Testis (tissue), 3 donors: ENCODE measurements around the gene GRIK1. TPM values are rescaled to one million over a fixed set of nuclear protein-coding genes. Genes with fewer than 3 reads are reported as not detected.

Experiments
- DNase-seq: peaks from one replicate; pipeline ENCODE4 v3.0.0-alpha.2; 2019
- H3K27ac ChIP-seq, 2 donors: fragments of 200-600 bp; sonication (generic); one replicate each; pipeline ENCODE4 v1.5.1; 2019
- H3K27me3 ChIP-seq: fragments of 200-600 bp; sonication (generic); one replicate; pipeline ENCODE4 v1.5.1; 2019
- H3K36me3 ChIP-seq: fragments of 200-600 bp; sonication (generic); one replicate; pipeline ENCODE4 v1.5.1; 2017; ENCODE audit warnings: low read depth; ENCODE audit errors: missing control alignments
- H3K4me1 ChIP-seq: fragments of 200-600 bp; sonication (generic); one replicate; pipeline ENCODE4 v1.5.1; 2019
- H3K4me3 ChIP-seq, 2 donors: fragments of 200-600 bp; sonication (generic); one replicate each; pipeline ENCODE4 v1.5.1; 2017 to 2019
- H3K9me3 ChIP-seq: fragments of 200-600 bp; sonication (generic); one replicate; pipeline ENCODE4 v1.5.1; 2017
- CTCF ChIP-seq, 3 experiments: fragments of 450-650 bp in 2 of 3; fragments of 200-600 bp in 1 of 3; sonication (generic) in 1 of 3; IDR thresholded peaks; one replicate each; pipeline ENCODE4 v1.5.1; 2016 to 2019; ENCODE audit warnings: antibody characterized with exemption in 3 of 3, mild to moderate bottlenecking in 2 of 3, moderate library complexity in 1 of 3
- POLR2A ChIP-seq: fragments of 450-650 bp; IDR thresholded peaks from one replicate; pipeline ENCODE4 v1.6.1; 2017; ENCODE audit warnings: antibody characterized with exemption, mild to moderate bottlenecking, moderate library complexity
- whole genome bisulfite sequencing, 2 donors: methylation state at CpG; one replicate each; pipeline ENCODE4 v1.1.5; 2018; 5-methylcytosine and 5-hydroxymethylcytosine counted together
- intact Hi-C: fragments of 100-400 bp; cut with DNase I; formaldehyde crosslinking; loops from one replicate; pipeline ENCODE4 v1.15.1; 2023; ENCODE audit warnings: low total_unique reads
- polyA plus RNA-seq: library from polyadenylated mRNA; stranded (reverse); fragments of 350-450 nt; fragmentation: Illumina TruSeq; extraction: RNeasy Lipid Tissue Mini Kit (QIAGEN cat#74804); gene quantifications from one replicate; pipeline ENCODE4 v1.2.3, GENCODE V29; 2014; ENCODE audit warnings: low read depth, low replicate concordance; ENCODE audit not compliant: insufficient read depth
- total RNA-seq, 2 donors: library from RNA; depleted of rRNA; stranded (reverse); fragments of >200 nt; gene quantifications; one replicate each; pipeline ENCODE4 v1.2.3, GENCODE V29; 2016

GRIK1 gene
- total and polyA plus RNA-seq, 3 donors from 2014 or later, result 0.08 to 0.25 (median 0.20) TPM

DNA sequence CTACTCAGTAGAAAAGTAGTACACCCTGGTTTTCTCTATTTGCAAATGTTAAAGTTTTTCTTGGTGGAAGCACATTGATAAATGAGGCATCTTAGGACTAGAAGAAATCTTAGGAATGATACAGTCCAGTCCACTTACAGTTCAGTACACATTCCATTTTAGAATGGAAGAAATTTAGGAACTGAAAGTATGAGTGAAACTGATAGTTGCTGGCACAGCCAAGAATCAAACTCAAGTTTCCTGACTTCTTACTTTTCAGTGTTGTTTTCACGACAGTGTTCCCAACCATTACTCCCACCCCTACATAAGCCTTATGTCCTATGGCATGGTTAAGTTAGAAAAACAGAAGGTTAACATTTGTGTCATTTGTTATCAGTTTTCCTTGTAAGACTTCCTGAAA is 382.6 kb downstream of the GRIK1 start:
- Histone ChIP-seq H3K27ac (no peak overlapping the region), H3K9me3 (no peaks in the 10 kb centered on the region), H3K4me1 (no peaks in the 10 kb centered on the region), H3K4me3 (no peak overlapping the region), H3K36me3 (no peaks in the 10 kb centered on the region), H3K27me3 (no peaks in the 10 kb centered on the region)
- no peak for TF ChIP-seq CTCF (IDR thresholded peaks at IDR 0.05)
- TF ChIP-seq POLR2A, result no peak
- 42 to 57% methylated on average over 1 of the region's 1 CpG for WGBS, 2 donors
- DNase-seq, result no peak
- intact Hi-C loops, result no loop called here

DNA sequence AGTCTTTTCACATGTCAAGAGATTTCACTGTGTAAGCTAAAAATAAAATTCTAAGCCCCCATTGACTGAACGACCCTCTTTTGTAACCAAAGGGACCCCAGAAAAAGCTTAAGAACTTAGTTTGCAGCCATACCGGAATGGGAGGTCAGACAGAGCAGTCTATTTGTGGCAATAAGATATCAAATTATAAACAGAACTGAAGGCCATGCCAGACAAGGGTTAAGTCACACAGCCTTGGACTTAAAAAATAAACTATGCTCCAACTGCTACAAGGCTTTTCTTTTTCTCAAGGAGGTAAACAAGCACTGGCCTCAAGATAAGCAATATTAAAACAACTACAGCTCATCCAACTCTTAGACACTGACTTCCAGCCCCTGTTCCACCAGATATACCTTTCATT is 384.2 kb downstream of the GRIK1 start:
- H3K4me1 ChIP-seq, result no peaks in the 10 kb centered on the region
- H3K9me3 ChIP-seq, result no peaks in the 10 kb centered on the region
- no peak overlapping the region for H3K4me3 ChIP-seq
- no peak for TF ChIP-seq POLR2A
- TF ChIP-seq CTCF (IDR thresholded peaks at IDR 0.05), result no peak
- H3K36me3 ChIP-seq, result no peaks in the 10 kb centered on the region
- H3K27ac ChIP-seq, result no peak overlapping the region
- 31 to 38% methylated on average over 2 of the region's 2 CpGs for WGBS, 2 donors
- intact Hi-C loops, result no loop called here
- no peaks in the 10 kb centered on the region for H3K27me3 ChIP-seq
- no peak for DNase-seq

GRCh38 chr21:29550205-29550604 is 389.6 kb downstream of the GRIK1 start:
- no peak overlapping the region for H3K4me3 ChIP-seq
- no peaks in the 10 kb centered on the region for H3K27me3 ChIP-seq
- no peak overlapping the region for H3K27ac ChIP-seq
- TF ChIP-seq POLR2A (no peak), CTCF (IDR thresholded peaks at IDR 0.05) (no peak)
- no peaks in the 10 kb centered on the region for H3K9me3 ChIP-seq
- no peaks in the 10 kb centered on the region for H3K4me1 ChIP-seq
- DNase-seq, result no peak
- H3K36me3 ChIP-seq, result no peaks in the 10 kb centered on the region
- whole genome bisulfite sequencing, 2 donors, result 76 to 80% methylated on average over 2 of the region's 2 CpGs
- intact Hi-C loops, result no loop called here

DNA sequence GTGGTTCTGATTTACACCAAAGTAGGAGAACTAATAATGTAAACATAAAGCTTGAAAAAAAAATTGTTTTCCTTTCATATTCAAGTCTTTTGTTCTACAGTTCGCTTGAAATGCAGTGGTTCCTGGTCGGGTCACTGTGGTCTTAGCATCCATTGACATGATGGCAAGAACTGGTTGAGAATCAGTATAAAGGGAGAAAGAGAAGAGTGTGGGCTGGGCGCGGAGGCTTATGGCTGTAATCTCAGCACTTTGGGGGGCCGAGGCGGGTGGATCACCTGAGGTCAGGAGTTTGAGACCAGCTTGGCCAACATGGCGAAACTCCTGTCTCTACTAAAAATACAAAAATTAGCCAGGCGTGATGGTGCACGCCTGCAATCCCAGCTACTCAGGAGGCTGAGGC is 390.2 kb downstream of the GRIK1 start:
- 85 to 90% methylated on average over 9 of the region's 9 CpGs for WGBS, 2 donors
- Histone ChIP-seq H3K27me3 (no peaks in the 10 kb centered on the region), H3K4me3 (no peak overlapping the region), H3K9me3 (no peaks in the 10 kb centered on the region), H3K27ac (no peak overlapping the region), H3K36me3 (no peaks in the 10 kb centered on the region), H3K4me1 (no peaks in the 10 kb centered on the region)
- TF ChIP-seq CTCF (IDR thresholded peaks at IDR 0.05), result no peak
- TF ChIP-seq POLR2A, result no peak
- intact Hi-C loops, result no loop called here
- DNase-seq, result no peak

GRCh38 chr21:29547998-29548397 is 391.8 kb downstream of the GRIK1 start:
- H3K4me1 ChIP-seq, result no peaks in the 10 kb centered on the region
- no peaks in the 10 kb centered on the region for H3K9me3 ChIP-seq
- DNase-seq, result no peak
- no peak overlapping the region for H3K4me3 ChIP-seq
- no peaks in the 10 kb centered on the region for H3K27me3 ChIP-seq
- no peak overlapping the region for H3K27ac ChIP-seq
- H3K36me3 ChIP-seq, result no peaks in the 10 kb centered on the region
- no peak for TF ChIP-seq POLR2A
- TF ChIP-seq CTCF (IDR thresholded peaks at IDR 0.05), result no peak
- WGBS, 2 donors, result 88 to 93% methylated on average over 1 of the region's 1 CpG
- intact Hi-C loops, result no loop called here
